Body of pancreas (tissue), 4 donors: ENCODE data around the gene PTPRN2.

ENCODE experiments used
- POLR2A ChIP-seq, 3 donors: fragments of 450-650 bp; IDR thresholded peaks; one replicate each; pipeline ENCODE4 v1.6.1; 2016; ENCODE audit warnings: antibody characterized with exemption in 3 of 3, mild to moderate bottlenecking in 2 of 3
- TF ChIP-seq, protein P1 (sequence below), 7 experiments: fragments of 450-650 bp in 4 of 7; fragments of 200-600 bp in 3 of 7; sonication (generic) in 3 of 7; IDR thresholded peaks; one replicate each; pipeline ENCODE4 v1.5.1; 2016 to 2019; ENCODE audit warnings: antibody characterized with exemption in 7 of 7

DNA sequence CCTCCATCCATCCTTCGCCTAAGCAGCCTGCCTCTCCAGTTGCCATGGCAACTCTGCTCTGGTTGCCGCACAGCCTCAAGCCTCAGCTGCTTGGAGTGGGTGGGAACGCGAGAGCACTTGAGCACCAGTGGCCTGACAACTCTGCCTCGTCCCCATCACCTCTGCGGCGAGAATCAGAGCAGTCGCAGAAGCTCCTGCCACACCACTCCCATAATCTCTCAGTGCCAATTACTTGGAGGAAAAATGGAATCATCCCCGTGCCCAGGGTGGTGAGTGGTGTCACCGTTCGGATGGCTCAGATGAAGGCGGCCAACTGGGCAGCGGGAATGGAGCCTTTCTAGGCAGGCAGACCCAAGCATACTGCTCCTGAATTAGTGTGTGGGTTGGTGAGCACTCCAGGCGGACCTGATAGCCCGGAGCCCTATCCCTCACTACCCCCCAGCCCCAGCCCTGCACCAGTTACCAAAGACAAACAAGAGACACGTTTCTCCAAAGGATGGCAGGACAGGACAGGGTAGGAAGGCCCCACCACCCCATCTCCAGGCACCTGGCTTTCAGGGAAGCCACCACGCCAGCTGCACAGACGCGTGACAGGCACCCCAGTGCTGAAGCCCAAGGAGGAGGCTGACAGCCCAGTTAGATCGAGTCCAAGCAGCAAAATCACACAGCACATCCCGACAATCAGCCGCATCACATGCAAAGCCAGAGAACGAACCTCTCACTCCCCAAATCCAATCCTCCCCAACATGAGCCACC, 335.4 kb downstream of the PTPRN2 start:
- TF ChIP-seq, protein P1, sequence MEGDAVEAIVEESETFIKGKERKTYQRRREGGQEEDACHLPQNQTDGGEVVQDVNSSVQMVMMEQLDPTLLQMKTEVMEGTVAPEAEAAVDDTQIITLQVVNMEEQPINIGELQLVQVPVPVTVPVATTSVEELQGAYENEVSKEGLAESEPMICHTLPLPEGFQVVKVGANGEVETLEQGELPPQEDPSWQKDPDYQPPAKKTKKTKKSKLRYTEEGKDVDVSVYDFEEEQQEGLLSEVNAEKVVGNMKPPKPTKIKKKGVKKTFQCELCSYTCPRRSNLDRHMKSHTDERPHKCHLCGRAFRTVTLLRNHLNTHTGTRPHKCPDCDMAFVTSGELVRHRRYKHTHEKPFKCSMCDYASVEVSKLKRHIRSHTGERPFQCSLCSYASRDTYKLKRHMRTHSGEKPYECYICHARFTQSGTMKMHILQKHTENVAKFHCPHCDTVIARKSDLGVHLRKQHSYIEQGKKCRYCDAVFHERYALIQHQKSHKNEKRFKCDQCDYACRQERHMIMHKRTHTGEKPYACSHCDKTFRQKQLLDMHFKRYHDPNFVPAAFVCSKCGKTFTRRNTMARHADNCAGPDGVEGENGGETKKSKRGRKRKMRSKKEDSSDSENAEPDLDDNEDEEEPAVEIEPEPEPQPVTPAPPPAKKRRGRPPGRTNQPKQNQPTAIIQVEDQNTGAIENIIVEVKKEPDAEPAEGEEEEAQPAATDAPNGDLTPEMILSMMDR (IDR thresholded peaks at IDR 0.05): no peak
- TF ChIP-seq POLR2A (IDR thresholded peaks at IDR 0.05): no peak
